GM10847 (cell line): ENCODE measurements around the gene PAX3.

Source experiments
- POLR2A ChIP-seq: IDR thresholded peaks from 2 replicates; pipeline ENCODE4 v1.6.1; 2011; ENCODE audit not compliant: insufficient read length; ENCODE audit errors: extremely low read depth

PAX3 gene

GRCh38 chr2:222303828-222304736 lies 5.3 kb upstream of the PAX3 start:
- TF ChIP-seq POLR2A = no peak

- no peak for TF ChIP-seq POLR2A
These were observed 4.4 kb upstream of the PAX3 start for GRCh38 chr2:222303045-222303827.

DNA sequence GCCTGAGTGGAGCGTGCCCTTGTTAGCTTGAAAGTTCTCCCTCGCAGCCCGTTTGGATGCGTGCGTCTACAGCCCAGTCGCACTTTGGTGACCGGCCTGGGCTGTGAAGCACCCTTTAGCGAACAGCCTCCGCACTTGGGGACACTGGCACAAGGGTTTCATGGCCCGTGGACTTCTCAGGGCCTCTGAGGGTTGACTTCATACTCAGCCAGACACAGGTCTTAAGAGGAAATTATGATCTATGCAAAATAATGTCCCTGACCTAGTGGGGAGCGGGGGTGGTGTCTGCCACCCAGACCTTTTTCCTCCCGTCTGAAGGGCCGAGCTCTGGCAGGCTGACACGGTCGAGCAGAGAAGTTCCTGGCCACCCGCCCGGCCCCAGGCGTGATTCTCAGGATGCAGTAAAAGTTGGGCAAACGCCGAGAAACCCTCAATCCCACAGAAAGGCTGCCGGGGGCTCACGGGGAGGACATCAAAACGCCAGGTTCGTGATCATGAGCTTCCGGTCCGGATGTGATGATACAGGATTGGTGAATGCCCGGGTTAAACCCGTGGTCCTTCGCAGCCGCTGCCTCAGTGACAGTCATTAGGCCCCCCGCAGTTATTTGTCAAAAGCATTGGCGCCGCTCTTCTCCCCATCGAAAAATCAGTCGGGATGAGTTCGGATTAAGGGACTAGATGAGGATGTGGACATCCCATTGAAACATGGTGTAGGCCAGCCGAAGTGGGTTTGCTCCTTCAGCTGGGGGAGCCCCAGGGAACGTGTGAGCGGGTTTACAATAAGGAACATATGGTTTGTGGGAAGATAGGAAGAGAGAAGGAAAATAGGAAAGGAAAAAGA lies 3.6 kb upstream of the PAX3 start:
- TF ChIP-seq POLR2A = no peak

GRCh38 chr2:222301796-222302118 lies 3.0 kb upstream of the PAX3 start:
- no peak for TF ChIP-seq POLR2A

DNA sequence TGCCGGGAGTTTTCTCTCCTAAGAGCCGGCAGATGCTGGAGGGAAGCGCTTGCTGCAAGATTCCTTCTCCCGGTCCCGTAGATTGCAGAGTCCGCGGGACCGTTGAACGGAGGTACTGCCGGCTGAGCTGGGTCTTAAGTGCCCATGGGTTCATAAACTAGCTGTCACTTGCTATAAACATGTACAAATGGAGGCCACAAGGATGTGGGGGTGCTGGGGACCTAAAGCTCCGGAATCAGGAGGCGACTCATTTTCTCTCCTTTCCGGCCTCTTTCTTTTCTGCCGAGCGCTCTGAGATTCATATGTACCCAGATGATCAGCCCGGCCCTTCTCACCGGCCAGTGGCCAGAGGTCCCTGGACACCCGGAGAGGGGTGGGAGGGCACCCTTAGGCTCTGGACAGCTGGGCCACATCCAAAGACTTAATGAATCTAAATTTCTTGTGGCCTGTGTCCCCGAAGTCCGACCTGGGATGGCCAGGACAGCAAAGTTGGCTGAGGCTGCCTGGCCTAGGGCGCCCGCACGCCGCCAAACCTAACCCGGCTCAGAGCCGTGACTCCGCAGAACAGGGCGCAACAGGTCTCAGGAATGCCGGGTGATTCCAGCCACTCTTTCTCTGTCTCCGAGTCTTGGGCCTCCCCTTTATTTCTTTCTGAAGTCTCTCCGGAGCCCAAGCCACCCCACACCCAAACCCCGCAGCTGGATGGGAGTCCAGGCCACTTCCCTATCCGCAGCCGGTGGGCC lies 2.4 kb upstream of the PAX3 start:
- TF ChIP-seq POLR2A = no peak

GRCh38 chr2:222300726-222301052 lies 1.9 kb upstream of the PAX3 start:
- TF ChIP-seq POLR2A = no peak

GRCh38 chr2:222299906-222300725 lies 1.3 kb upstream of the PAX3 start:
- no peak for TF ChIP-seq POLR2A

DNA sequence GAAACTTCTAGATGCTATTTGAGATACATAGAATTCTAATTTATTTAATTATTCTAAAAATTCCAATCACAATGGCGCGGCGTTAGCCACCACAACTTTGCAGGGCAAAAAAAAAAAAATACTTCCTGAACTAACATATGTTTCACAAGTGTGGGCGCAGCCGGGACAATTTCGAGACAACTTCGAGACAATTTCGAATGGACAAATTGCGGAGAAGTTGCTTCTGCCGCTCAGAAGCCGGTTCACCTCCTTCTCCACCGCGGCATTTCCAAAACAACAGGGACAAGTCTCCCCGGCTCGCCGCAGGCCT lies 842 bp downstream of the PAX3 start:
- no peak for TF ChIP-seq POLR2A

GRCh38 chr2:222297600-222297935 lies 1.2 kb downstream of the PAX3 start:
- no peak for TF ChIP-seq POLR2A

DNA sequence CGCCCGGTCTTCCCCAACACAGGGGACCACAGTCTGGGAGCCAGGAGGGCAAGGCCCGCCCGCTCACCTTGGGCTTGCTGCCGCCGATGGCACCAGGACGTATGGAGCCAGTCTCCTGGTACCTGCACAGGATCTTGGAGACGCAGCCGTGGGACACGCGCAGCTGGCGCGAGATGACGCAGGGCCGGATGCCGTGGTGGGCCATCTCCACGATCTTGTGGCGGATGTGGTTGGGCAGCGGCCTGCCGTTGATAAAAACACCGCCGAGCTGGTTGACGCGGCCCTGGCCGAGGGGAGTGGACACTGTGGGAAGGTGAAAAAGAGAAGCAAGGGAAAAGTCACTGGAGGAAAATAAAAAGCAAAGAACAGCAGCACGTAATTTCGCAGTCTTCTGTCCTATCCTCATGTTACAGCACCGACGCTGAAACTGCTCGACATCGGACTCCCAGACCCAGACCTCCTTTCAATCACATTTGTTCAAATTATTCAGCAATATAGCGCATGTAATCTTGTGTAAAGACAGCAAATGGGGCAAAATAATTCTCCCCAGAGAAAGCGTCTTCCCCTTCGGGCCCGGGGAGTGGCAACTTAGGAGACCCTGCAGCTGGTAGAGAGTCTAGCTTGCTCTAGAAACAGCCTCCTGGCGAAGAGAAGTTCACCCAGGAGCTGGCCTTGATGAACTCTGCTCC lies 1.7 kb downstream of the PAX3 start:
- no peak for TF ChIP-seq POLR2A

- TF ChIP-seq POLR2A = no peak
These were observed 2.5 kb downstream of the PAX3 start for GRCh38 chr2:222296311-222296741.

DNA sequence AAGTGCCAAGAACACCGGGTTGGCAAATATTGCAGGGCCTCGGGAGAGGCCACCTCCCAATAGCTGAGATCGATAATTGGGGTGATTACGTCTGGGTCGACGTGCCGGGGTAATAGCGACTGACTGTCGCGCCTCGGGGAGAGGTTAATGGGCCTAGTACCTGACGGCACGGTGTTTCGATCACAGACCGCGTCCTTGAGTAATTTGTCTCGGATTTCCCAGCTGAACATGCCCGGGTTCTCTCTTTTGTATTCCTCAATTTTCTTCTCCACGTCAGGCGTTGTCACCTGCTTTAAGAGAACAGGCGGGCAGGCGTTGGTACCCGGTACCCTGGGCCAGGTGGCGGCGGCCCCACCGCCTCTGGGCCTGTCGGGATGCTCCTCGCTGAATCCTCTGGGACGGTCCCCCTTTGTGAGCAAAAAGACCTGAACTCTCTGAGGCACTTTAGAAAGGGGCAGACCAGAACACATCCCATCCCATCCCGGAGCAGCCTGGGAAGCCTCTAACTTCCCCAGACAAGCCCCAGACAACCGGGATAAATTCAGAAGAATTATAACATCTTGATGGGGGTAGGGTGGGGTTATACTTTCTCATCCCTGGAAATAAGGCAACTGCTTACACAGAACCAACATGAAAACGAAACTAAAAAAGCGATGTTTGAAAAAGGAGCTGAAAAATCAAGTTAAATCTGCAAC lies 3.3 kb downstream of the PAX3 start:
- TF ChIP-seq POLR2A = no peak

- TF ChIP-seq POLR2A = no peak
These were observed 3.8 kb downstream of the PAX3 start for GRCh38 chr2:222294996-222295367.
